Aorta (tissue), 5 donors: Measurements from ENCODE around the gene KCNMA1. TPM values are rescaled to one million over a fixed set of nuclear protein-coding genes. Genes with fewer than 3 reads are reported as not detected.

ENCODE experiments used
- ATAC-seq: fragments of 200-7000 bp; cut with Tn5 transposase; one replicate; pipeline ENCODE4 v1.9.1; 2022; ENCODE audit warnings: moderate library complexity; ENCODE audit not compliant: low FRiP score
- DNase-seq, 2 donors: peaks; one replicate each; pipeline ENCODE4 v3.0.0-alpha.2; 2020
- H3K27ac ChIP-seq, 2 donors: one replicate each; pipeline ENCODE4 v1.5.1; 2013; ENCODE audit warnings: low read length in 2 of 2, mild to moderate bottlenecking in 2 of 2, moderate library complexity in 2 of 2, control low read depth in 1 of 2, inconsistent platforms in 1 of 2, low read depth in 1 of 2
- H3K27me3 ChIP-seq, 2 donors: one replicate each; pipeline ENCODE4 v1.6.1; 2013; ENCODE audit warnings: control low read depth in 1 of 2, low read length in 1 of 2, mild to moderate bottlenecking in 1 of 2, moderate library complexity in 1 of 2; ENCODE audit not compliant: insufficient read depth in 2 of 2, control insufficient read depth in 1 of 2
- H3K36me3 ChIP-seq, 2 donors: one replicate each; pipeline ENCODE4 v1.6.1; 2013; ENCODE audit warnings: control low read depth in 1 of 2, low read length in 1 of 2, mild to moderate bottlenecking in 1 of 2; ENCODE audit not compliant: insufficient read depth in 2 of 2, control insufficient read depth in 1 of 2
- H3K4me1 ChIP-seq, 2 donors: one replicate each; pipeline ENCODE4 v1.6.1; 2013; ENCODE audit warnings: low read length in 2 of 2, control low read depth in 1 of 2, mild to moderate bottlenecking in 1 of 2, moderate library complexity in 1 of 2; ENCODE audit not compliant: insufficient read depth in 2 of 2, control insufficient read depth in 1 of 2
- H3K4me3 ChIP-seq, 2 donors: one replicate each; pipeline ENCODE4 v1.5.1; 2013; ENCODE audit warnings: low read length in 2 of 2, control low read depth in 1 of 2, mild to moderate bottlenecking in 1 of 2
- H3K9me3 ChIP-seq: one replicate; pipeline ENCODE4 v1.6.1; 2013; ENCODE audit warnings: mild to moderate bottlenecking, low read length; ENCODE audit not compliant: control insufficient read depth
- WGBS, 2 donors: extraction: QIAGEN DNeasy Blood & Tissue Kit; methylation state at CpG; one replicate each; pipeline ENCODE4 v1.1.7; 2013; 5-methylcytosine and 5-hydroxymethylcytosine counted together
- intact Hi-C, 2 donors: fragments of 100-400 bp; cut with DNase I; formaldehyde crosslinking; loops; one replicate each; pipeline versions ENCODE4 v1.14.2 to v1.15.0; 2022
- polyA plus RNA-seq, 2 donors: library from polyadenylated mRNA; stranded (reverse); fragments of 200-250 nt; gene quantifications; one replicate each; pipeline ENCODE4 v1.2.3, GENCODE V29; 2013
- total RNA-seq, 2 donors: library from RNA; stranded (reverse); fragmentation: NEBNext Ultra II Directional; extraction: Animal tissue kit (Norgen Biotek cat#: 25700); gene quantifications; one replicate each; pipeline ENCODE4 v1.2.1, GENCODE V29; 2021
- donor health status: healthy with polysubstance abuse.
- donor health status: Bipolar disorder and iron deficiency.
- donor health status: DM: no; HTN: no; CAD: no.
- donor health status: DM: no; HTN: no; CAD: no.
- donor health status: DM: yes; HTN: yes; CAD: no.

The KCNMA1 gene
- total and polyA plus RNA-seq, 4 donors = 36.8 to 163 (median 125) TPM

DNA sequence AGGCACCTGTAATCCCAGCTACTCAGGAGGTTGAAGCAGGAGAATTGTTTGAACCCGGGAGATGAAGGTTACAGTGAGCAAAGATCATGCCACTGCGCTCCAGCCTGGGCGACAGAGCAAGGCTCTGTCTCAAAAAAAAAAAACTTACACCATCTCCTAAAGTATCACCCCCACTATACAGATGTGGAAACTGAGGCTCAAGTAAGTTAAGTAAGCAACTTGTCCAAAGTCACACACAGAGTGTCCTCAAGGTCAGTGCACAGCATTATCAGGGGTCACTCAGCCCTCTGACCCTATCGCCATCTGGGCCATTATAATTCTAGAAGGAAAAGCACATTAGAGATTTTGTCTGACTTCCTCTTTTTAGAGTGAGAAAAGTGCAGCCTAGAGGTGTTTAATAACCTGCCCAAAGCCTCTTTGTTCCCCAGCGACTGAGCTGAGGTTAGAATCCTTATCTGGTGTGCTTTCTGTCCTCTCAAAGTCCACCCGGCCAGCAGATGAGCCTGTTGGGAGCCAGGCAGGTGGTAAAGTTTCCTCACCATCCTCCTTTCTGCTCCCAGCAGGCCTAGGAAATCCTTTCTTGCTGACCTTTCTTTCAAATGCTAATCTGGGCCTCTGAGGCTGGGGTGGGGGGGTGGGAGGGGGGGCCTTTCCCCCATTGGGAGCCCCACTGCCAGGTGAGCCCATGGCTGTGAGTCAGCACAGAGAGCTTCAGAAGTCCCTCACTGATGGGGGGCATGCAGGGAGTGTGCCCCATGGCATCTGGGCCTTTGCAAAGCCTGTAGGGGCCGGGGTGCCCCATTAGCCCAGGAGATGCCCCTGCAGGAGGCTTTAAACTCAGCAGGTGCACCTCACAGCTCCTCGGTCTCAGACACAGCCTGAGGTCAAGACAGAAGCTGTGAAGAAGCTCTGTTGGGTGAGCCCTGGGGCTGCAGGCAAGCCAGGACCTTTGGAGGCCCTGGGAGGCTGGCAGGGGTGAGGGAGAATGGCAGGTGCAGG, 12.0 kb upstream of the KCNMA1 start:
- WGBS, 2 donors = 93 to 97% methylated on average over 8 of the region's 8 CpGs
- H3K27me3 ChIP-seq = no peaks in the 10 kb centered on the region
- no peak overlapping the region for H3K27ac ChIP-seq
- intact Hi-C loops = no loop called here
- H3K36me3 ChIP-seq = no peaks in the 10 kb centered on the region
- H3K4me1 ChIP-seq = no peaks in the 10 kb centered on the region
- no peak for ATAC-seq
- no peak for DNase-seq
- H3K4me3 ChIP-seq = no peak overlapping the region
- H3K9me3 ChIP-seq = no peaks in the 10 kb centered on the region

DNA sequence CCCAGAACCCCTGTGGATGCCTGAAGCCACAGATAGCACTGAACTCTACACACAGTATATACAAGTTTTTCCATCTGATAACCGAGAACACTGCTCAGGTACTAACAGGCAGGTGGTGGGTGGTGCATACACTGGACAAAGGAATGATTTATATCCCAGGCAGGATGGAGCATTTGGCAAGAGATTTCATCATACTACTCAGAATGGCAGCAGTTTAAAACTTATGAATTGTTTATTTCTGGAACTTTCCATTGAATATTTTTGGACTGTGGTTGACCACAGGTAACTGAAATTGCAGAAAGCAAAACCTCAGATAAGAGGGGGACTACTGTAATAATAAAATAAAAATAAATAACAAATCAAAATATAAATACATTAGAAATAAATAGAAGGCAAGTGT, 10.9 kb upstream of the KCNMA1 start:
- Histone ChIP-seq H3K9me3 (no peaks in the 10 kb centered on the region), H3K27ac (no peak overlapping the region), H3K4me3 (no peak overlapping the region), H3K4me1 (no peaks in the 10 kb centered on the region), H3K36me3 (no peaks in the 10 kb centered on the region), H3K27me3 (no peaks in the 10 kb centered on the region)
- WGBS, 2 donors = 90 to 97% methylated on average over 1 of the region's 1 CpG
- no peak for DNase-seq
- no peak for ATAC-seq
- intact Hi-C loops = no loop called here

DNA sequence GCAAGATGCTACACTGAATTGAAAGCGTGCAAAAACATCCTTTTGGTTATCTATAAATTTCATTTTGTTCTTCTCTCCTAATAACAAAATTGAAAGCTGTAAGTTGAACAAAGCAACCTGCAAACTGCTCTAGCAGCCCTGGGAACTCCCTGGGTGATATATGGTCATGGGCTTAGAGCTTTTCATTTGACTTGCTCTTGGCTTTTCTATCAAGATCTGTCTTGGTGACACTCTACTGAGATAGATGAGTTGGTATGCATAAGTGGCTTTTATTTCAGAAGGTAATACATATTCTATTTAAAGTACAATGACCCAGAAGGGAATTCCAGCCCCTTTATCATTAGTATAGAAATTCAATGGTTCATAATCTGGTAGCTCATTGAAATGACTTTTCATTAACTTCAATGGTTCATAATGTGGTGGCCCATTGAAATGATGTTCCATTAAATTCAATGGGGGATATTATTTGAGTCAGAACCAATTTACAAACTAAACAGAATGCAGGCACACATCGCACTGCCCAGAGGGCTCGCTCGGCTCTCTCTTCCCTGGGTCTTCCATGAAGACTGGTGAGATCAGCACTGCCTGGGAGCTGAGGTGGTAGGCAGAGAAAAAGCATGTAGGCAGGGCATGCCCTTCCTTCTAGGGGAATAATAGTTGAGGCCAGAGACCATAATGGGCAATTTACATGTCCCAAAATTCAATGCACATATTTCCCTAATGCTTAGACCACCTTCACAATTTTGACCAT, 10.1 kb upstream of the KCNMA1 start:
- H3K27me3 ChIP-seq = no peaks in the 10 kb centered on the region
- H3K4me3 ChIP-seq = no peak overlapping the region
- no peaks in the 10 kb centered on the region for H3K36me3 ChIP-seq
- no peaks in the 10 kb centered on the region for H3K4me1 ChIP-seq
- intact Hi-C loops = no loop called here
- H3K9me3 ChIP-seq = no peaks in the 10 kb centered on the region
- DNase-seq = no peak
- no peak for ATAC-seq
- 98 to 99% methylated on average over 4 of the region's 4 CpGs for WGBS, 2 donors
- H3K27ac ChIP-seq = no peak overlapping the region

DNA sequence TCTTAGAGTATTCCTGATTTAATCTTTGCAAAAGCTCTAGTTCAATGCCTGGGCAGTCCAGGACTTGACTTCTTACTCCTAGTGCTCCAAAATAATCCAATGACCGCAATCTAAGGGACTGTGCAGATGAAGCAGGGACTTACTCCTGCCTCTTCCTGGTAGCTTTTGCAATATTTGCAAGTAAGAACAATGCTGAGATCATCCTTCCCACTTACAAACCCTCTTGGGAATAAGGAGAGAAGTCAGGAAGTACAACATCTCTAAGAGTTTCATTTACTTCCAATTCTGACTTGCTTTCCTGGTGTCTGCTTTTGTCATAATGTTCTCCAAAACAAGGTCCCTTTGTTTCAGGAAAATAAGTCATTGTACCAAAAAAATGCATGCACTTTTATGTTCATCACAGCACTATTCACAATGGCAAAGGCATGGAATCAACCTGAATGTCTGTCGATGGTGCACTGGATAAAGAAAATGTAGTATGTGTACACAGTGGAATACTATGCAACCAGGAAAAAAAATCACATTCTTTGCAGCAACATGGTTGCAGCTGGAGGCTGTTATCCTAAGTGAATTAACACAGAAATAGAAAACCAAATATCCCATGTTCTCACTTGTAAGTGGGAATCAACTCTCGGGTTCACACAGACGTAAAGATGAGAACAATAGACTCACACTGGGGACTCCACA, 7.1 kb upstream of the KCNMA1 start:
- no peak for DNase-seq
- no peak overlapping the region for H3K27ac ChIP-seq

DNA sequence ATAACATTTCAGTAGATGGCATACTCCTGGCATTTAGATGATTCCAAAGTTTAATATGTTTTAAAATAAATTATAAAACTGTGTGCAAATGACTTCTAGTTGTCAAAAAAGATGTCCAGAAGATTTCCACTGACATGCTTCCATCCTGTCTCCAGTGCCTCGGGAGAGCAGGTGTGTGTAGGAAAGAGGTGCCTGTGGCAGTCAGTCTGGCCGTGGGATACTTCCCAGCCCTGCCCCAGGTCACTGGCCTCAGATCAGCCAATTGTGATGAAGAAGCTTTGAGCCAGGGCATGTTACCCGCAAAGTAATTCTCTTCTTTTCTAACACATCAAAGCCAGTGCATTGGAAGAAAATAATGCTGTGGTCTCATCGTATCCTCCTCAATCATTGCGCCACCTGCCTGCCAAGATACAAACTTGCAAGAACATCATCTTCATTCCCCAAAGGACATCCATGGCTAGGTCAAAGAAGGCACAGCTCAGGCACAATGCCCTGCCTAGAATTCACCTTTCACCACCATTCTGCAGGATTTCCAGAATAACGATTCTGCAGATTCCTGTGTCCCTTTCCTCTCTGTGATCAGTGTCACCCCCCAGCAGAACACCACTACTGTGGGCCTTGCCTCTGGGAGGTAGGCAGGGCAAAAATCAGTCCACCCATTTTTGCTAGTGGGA, 6.3 kb upstream of the KCNMA1 start:
- no peak for ATAC-seq
- Histone ChIP-seq H3K27ac (no peak overlapping the region), H3K36me3 (no peaks in the 10 kb centered on the region), H3K9me3 (no peaks in the 10 kb centered on the region), H3K4me1 (peaks cover 0 to 5% of the 10 kb centered on the region in 2 donors), H3K27me3 (no peaks in the 10 kb centered on the region), H3K4me3 (no peak overlapping the region)
- DNase-seq = peak in 1 of 2 donors; percentile 64
- intact Hi-C loops = loop anchor here in 1 of 2 donors (2.0 kb wide), 1 partner anchor 475 kb away; no protein-coding TSS in a partner anchor
- 59 to 63% methylated on average over 6 of the region's 6 CpGs for whole genome bisulfite sequencing, 2 donors

More for the DNA sequence above, 7.1 kb upstream of the KCNMA1 start:
- WGBS, 2 donors = 94 to 96% methylated on average over 4 of the region's 4 CpGs
- H3K27me3 ChIP-seq = no peaks in the 10 kb centered on the region
- peaks cover 0 to 3% of the 10 kb centered on the region in 2 donors for H3K4me1 ChIP-seq
- no peaks in the 10 kb centered on the region for H3K9me3 ChIP-seq
- intact Hi-C loops = loop anchor here in 1 of 2 donors (1.0 kb wide), 1 partner anchor 478 kb away; no protein-coding TSS in a partner anchor
- no peak for ATAC-seq
- no peak overlapping the region for H3K4me3 ChIP-seq
- H3K36me3 ChIP-seq = no peaks in the 10 kb centered on the region

DNA sequence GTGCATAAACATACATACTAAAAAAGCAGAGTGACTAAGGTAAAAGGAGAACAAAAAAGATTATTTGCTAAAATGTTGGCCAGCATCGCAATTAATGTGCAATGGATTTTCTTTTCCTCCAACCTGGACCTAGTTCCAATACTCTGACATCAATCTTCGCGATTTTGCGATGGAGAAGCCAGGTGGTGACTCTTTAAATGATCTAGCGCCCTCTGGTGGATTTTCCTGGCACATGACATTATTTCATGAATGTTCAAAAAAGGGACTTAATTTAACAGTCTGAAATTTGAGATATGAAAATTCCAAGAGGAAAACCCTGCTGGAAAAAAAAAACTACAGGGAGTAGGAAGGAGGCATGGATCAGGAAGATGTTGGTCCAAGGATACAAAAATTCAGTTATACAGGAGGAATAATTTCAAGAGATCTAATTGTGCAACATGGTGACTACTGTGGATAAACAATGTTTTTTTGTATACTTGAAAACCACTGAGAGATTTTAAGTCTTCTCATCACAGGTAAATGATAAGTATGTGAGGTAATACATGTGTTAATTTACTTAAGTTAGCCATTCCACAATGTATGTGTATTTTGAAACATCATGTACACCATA, 4.3 kb upstream of the KCNMA1 start:
- DNase-seq (peak in 1 of 2 donors; percentile 59), ATAC-seq (peak; percentile 55)
- WGBS, 2 donors = 0 to 1% methylated on average over 5 of the region's 5 CpGs
- H3K36me3 ChIP-seq = no peaks in the 10 kb centered on the region
- H3K4me3 ChIP-seq = no peak overlapping the region
- no peak overlapping the region for H3K27ac ChIP-seq
- no peaks in the 10 kb centered on the region for H3K27me3 ChIP-seq
- no peaks in the 10 kb centered on the region for H3K9me3 ChIP-seq
- H3K4me1 ChIP-seq = peaks cover 0 to 5% of the 10 kb centered on the region in 2 donors
- intact Hi-C loops = loop anchor here (2.0 kb wide), 2 partner anchors 467 to 473 kb away; no protein-coding TSS in a partner anchor

DNA sequence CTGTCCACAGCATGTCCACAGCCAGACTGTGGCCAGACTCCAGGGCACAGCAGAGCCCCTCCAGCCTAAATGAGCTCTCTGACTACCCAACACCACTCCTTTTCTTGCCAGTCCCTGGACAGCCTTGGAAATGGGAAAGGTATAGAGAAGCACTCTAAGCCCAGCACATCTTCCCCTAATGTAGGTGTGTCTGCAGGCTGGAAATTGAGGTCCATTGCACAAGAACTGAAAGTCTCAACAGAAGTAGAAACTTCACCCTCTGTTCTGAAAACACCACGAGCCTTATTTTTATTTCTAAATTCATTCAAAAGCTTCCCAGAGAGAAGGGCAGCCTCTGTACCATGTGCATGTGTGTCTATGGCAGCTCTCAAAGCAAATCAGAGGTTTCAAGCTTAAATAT, 3.7 kb upstream of the KCNMA1 start:
- no peaks in the 10 kb centered on the region for H3K27me3 ChIP-seq
- no peaks in the 10 kb centered on the region for H3K9me3 ChIP-seq
- H3K4me3 ChIP-seq = no peak overlapping the region
- intact Hi-C loops = loop anchor here in 1 of 2 donors (2.0 kb wide), 1 partner anchor 467 kb away; no protein-coding TSS in a partner anchor
- H3K4me1 ChIP-seq = peaks cover 0 to 5% of the 10 kb centered on the region in 2 donors
- DNase-seq = no peak
- H3K36me3 ChIP-seq = no peaks in the 10 kb centered on the region
- peak overlapping the region in 1 of 2 donors; percentile 47 for H3K27ac ChIP-seq
- no peak for ATAC-seq
- 0 to 6% methylated on average over 1 of the region's 1 CpG for WGBS, 2 donors
